ENCODE results near the gene MCAT. TPM values are rescaled to one million over a fixed set of nuclear protein-coding genes. Genes with fewer than 3 reads are reported as not detected.

The MCAT gene
- total RNA-seq, 2 experiments from 2014 or later = 9.5 to 10.4 TPM

GRCh38 chr22:43170131-43170480 lies 26.9 kb upstream of the MCAT start:
- H3K36me3 Mint-ChIP-seq (ENCODE audit: low read depth) = peaks cover 6% of the 10 kb centered on the region
- H3K27ac Mint-ChIP-seq = no peak overlapping the region
- CTCF ChIA-PET = interaction anchor here (0.6 to 1.3 kb wide), 3 partner anchors 9 to 103 kb away, joined by 3 to 4 read pairs (median 3); no protein-coding TSS in a partner anchor
- H3K9me3 Mint-ChIP-seq = no peaks in the 10 kb centered on the region
- no peaks in the 10 kb centered on the region for H3K27me3 Mint-ChIP-seq
- DNase-seq = no peak
- POLR2A ChIA-PET = interaction anchor here (0.6 kb wide), 1 partner anchor 490 kb away, joined by 3 read pairs; no protein-coding TSS in a partner anchor
- no peak overlapping the region for H3K4me3 Mint-ChIP-seq
- peaks cover 9% of the 10 kb centered on the region for H3K4me1 Mint-ChIP-seq

GRCh38 chr22:43169310-43170130 lies 26.3 kb upstream of the MCAT start:
- no peak for DNase-seq
- no peak overlapping the region for H3K27ac Mint-ChIP-seq
- ChIA-PET POLR2A (interaction anchor here (0.6 kb wide), 1 partner anchor 491 kb away, joined by 3 read pairs; no protein-coding TSS in a partner anchor), CTCF (interaction anchor here (1.0 to 1.6 kb wide), 3 partner anchors 10 to 18 kb away, joined by 3 to 4 read pairs (median 3); no protein-coding TSS in a partner anchor)
- peaks cover 9% of the 10 kb centered on the region for H3K4me1 Mint-ChIP-seq
- no peak overlapping the region for H3K4me3 Mint-ChIP-seq
- H3K36me3 Mint-ChIP-seq (ENCODE audit: low read depth) = peaks cover 6% of the 10 kb centered on the region
- H3K9me3 Mint-ChIP-seq = no peaks in the 10 kb centered on the region
- H3K27me3 Mint-ChIP-seq = no peaks in the 10 kb centered on the region

GRCh38 chr22:43168471-43169309 lies 25.5 kb upstream of the MCAT start:
- CTCF ChIA-PET = interaction anchor here (1.6 kb wide), 1 partner anchor 14 kb away, joined by 3 read pairs; no protein-coding TSS in a partner anchor
- Mint-ChIP-seq H3K4me1 (peaks cover 9% of the 10 kb centered on the region), H3K27ac (no peak overlapping the region), H3K9me3 (no peaks in the 10 kb centered on the region), H3K27me3 (no peaks in the 10 kb centered on the region), H3K4me3 (no peak overlapping the region), H3K36me3 (ENCODE audit: low read depth) (peaks cover 6% of the 10 kb centered on the region)
- DNase-seq = no peak
- POLR2A ChIA-PET = no interaction called here

- Mint-ChIP-seq H3K27me3 (no peaks in the 10 kb centered on the region), H3K4me3 (no peak overlapping the region), H3K4me1 (peaks cover 9% of the 10 kb centered on the region), H3K9me3 (no peaks in the 10 kb centered on the region), H3K36me3 (ENCODE audit: low read depth) (peaks cover 4% of the 10 kb centered on the region), H3K27ac (no peak overlapping the region)
- ChIA-PET POLR2A (no interaction called here), CTCF (interaction anchor here (0.7 kb wide), 1 partner anchor 1004 kb away, joined by 3 read pairs; no protein-coding TSS in a partner anchor)
- DNase-seq = no peak
Observed at GRCh38 chr22:43167001-43167589, 23.9 kb upstream of the MCAT start.

- Mint-ChIP-seq H3K9me3 (no peaks in the 10 kb centered on the region), H3K36me3 (ENCODE audit: low read depth) (peaks cover 4% of the 10 kb centered on the region), H3K27ac (no peak overlapping the region), H3K27me3 (no peaks in the 10 kb centered on the region), H3K4me1 (peaks cover 7% of the 10 kb centered on the region), H3K4me3 (no peak overlapping the region)
- CTCF ChIA-PET = no interaction called here
- DNase-seq = no peak
- POLR2A ChIA-PET = interaction anchor here (1.2 kb wide), 1 partner anchor 21 kb away, joined by 3 read pairs; no protein-coding TSS in a partner anchor
Observed at GRCh38 chr22:43166132-43166930, 23.1 kb upstream of the MCAT start.

- ChIA-PET POLR2A (no interaction called here), CTCF (interaction anchor here (1.3 to 2.5 kb wide), 2 partner anchors 20 to 23 kb away, joined by 5 to 8 read pairs; no protein-coding TSS in a partner anchor)
- Mint-ChIP-seq H3K27me3 (no peaks in the 10 kb centered on the region), H3K27ac (no peak overlapping the region), H3K4me1 (no peaks in the 10 kb centered on the region), H3K4me3 (no peak overlapping the region), H3K9me3 (no peaks in the 10 kb centered on the region), H3K36me3 (ENCODE audit: low read depth) (peaks cover 2% of the 10 kb centered on the region)
- no peak for DNase-seq
Observed at GRCh38 chr22:43164636-43165035, 21.4 kb upstream of the MCAT start.

- CTCF ChIA-PET = interaction anchor here (2.5 kb wide), 1 partner anchor 22 kb away, joined by 8 read pairs; no protein-coding TSS in a partner anchor
- Mint-ChIP-seq H3K4me1 (no peaks in the 10 kb centered on the region), H3K27me3 (no peaks in the 10 kb centered on the region), H3K9me3 (no peaks in the 10 kb centered on the region), H3K4me3 (no peak overlapping the region), H3K27ac (no peak overlapping the region), H3K36me3 (ENCODE audit: low read depth) (peaks cover 2% of the 10 kb centered on the region)
- POLR2A ChIA-PET = no interaction called here
- no peak for DNase-seq
Observed at GRCh38 chr22:43163241-43163795, 20.1 kb upstream of the MCAT start.

GRCh38 chr22:43162412-43163150 lies 19.4 kb upstream of the MCAT start:
- H3K4me1 Mint-ChIP-seq = no peaks in the 10 kb centered on the region
- H3K36me3 Mint-ChIP-seq (ENCODE audit: low read depth) = peaks cover 2% of the 10 kb centered on the region
- CTCF ChIA-PET = interaction anchor here (2.5 kb wide), 1 partner anchor 22 kb away, joined by 8 read pairs; no protein-coding TSS in a partner anchor
- H3K27ac Mint-ChIP-seq = no peak overlapping the region
- no peaks in the 10 kb centered on the region for H3K27me3 Mint-ChIP-seq
- DNase-seq = no peak
- POLR2A ChIA-PET = no interaction called here
- no peak overlapping the region for H3K4me3 Mint-ChIP-seq
- no peaks in the 10 kb centered on the region for H3K9me3 Mint-ChIP-seq

GRCh38 chr22:43160497-43161126 lies 17.4 kb upstream of the MCAT start:
- CTCF ChIA-PET = no interaction called here
- POLR2A ChIA-PET = interaction anchor here (0.6 kb wide), 1 partner anchor 7 kb away, joined by 4 read pairs; no protein-coding TSS in a partner anchor
- Mint-ChIP-seq H3K36me3 (ENCODE audit: low read depth) (peaks cover 2% of the 10 kb centered on the region), H3K4me1 (peaks cover 6% of the 10 kb centered on the region), H3K27me3 (no peaks in the 10 kb centered on the region), H3K27ac (peak overlapping the region; percentile 33), H3K4me3 (no peak overlapping the region), H3K9me3 (no peaks in the 10 kb centered on the region)
- no peak for DNase-seq

GRCh38 chr22:43159484-43160178 lies 16.4 kb upstream of the MCAT start:
- Mint-ChIP-seq H3K9me3 (no peaks in the 10 kb centered on the region), H3K4me3 (no peak overlapping the region), H3K27ac (peak overlapping the region; percentile 9), H3K27me3 (no peaks in the 10 kb centered on the region), H3K36me3 (ENCODE audit: low read depth) (peaks cover 2% of the 10 kb centered on the region), H3K4me1 (peaks cover 8% of the 10 kb centered on the region)
- DNase-seq = no peak
- ChIA-PET CTCF (interaction anchor here (0.7 kb wide), 1 partner anchor 28 kb away, joined by 3 read pairs; no protein-coding TSS in a partner anchor), POLR2A (no interaction called here)
